ENCODE measurements around the gene DIPK1B. TPM values are rescaled to one million over a fixed set of nuclear protein-coding genes. Genes with fewer than 3 reads are reported as not detected.
A peak's percentile ranks its signal among the peaks of the same experiment; 100 is the strongest.

DIPK1B gene
- total RNA-seq, 3 donors from 2014 or later = 1.0 to 10.0 (median 2.9) TPM

GRCh38 chr9:136695955-136696354 is 16.4 kb upstream of the DIPK1B start:
- Histone ChIP-seq H3K4me3 (no peak overlapping the region), H3K9me3 (no peaks in the 10 kb centered on the region), H3K36me3 (ENCODE audit: low read depth) (no peaks in the 10 kb centered on the region), H3K4me1 (ENCODE audit: low read depth) (peaks cover 28% of the 10 kb centered on the region)
- intact Hi-C loops (cut with DNase I, micrococcal nuclease) = no loop called here
- DNase-seq (peak in 1 of 3 donors; percentile 68), ATAC-seq (no peak)
- no peak for TF ChIP-seq CTCF (IDR thresholded peaks at IDR 0.05)

GRCh38 chr9:136696502-136696901 is 15.9 kb upstream of the DIPK1B start:
- no peak overlapping the region for H3K4me3 ChIP-seq
- no peaks in the 10 kb centered on the region for H3K36me3 ChIP-seq (ENCODE audit: low read depth)
- ATAC-seq (no peak), DNase-seq (peak in 1 of 3 donors; percentile 54)
- H3K4me1 ChIP-seq (ENCODE audit: low read depth) = peaks cover 31% of the 10 kb centered on the region
- intact Hi-C loops (cut with DNase I, micrococcal nuclease) = no loop called here
- H3K9me3 ChIP-seq = no peaks in the 10 kb centered on the region
- TF ChIP-seq CTCF (IDR thresholded peaks at IDR 0.05) = no peak

- DNase-seq (peak in 1 of 3 donors; percentile 58), ATAC-seq (no peak)
- intact Hi-C loops (cut with DNase I, micrococcal nuclease) = no loop called here
- no peak overlapping the region for H3K4me3 ChIP-seq
- no peaks in the 10 kb centered on the region for H3K9me3 ChIP-seq
- H3K36me3 ChIP-seq (ENCODE audit: low read depth) = no peaks in the 10 kb centered on the region
- H3K4me1 ChIP-seq (ENCODE audit: low read depth) = peaks cover 31% of the 10 kb centered on the region
- TF ChIP-seq CTCF (IDR thresholded peaks at IDR 0.05) = no peak
These were observed 15.1 kb upstream of the DIPK1B start for GRCh38 chr9:136697146-136697820.

- H3K4me1 ChIP-seq (ENCODE audit: low read depth) = peaks cover 31% of the 10 kb centered on the region
- H3K4me3 ChIP-seq = no peak overlapping the region
- DNase-seq (no peak), ATAC-seq (no peak)
- H3K9me3 ChIP-seq = no peaks in the 10 kb centered on the region
- intact Hi-C loops (cut with DNase I, micrococcal nuclease) = no loop called here
- no peaks in the 10 kb centered on the region for H3K36me3 ChIP-seq (ENCODE audit: low read depth)
- no peak for TF ChIP-seq CTCF (IDR thresholded peaks at IDR 0.05)
These were observed 14.4 kb upstream of the DIPK1B start for GRCh38 chr9:136697821-136698526.

GRCh38 chr9:136698635-136699246 is 13.6 kb upstream of the DIPK1B start:
- Histone ChIP-seq H3K4me3 (no peak overlapping the region), H3K4me1 (ENCODE audit: low read depth) (peaks cover 28% of the 10 kb centered on the region), H3K9me3 (no peaks in the 10 kb centered on the region), H3K36me3 (ENCODE audit: low read depth) (no peaks in the 10 kb centered on the region)
- ATAC-seq (no peak), DNase-seq (no peak)
- no peak for TF ChIP-seq CTCF (IDR thresholded peaks at IDR 0.05)
- intact Hi-C loops (cut with DNase I, micrococcal nuclease) = no loop called here

Data from mucosa of descending colon (tissue), 3 donors.